Amniotic epithelial cell (primary cell): ENCODE measurements around the gene DZANK1.
"Not testable (repeated sequence)": the region's sequence is repeated elsewhere in the genome, so short reads cannot be mapped to it uniquely, and the experiment has no call there.

Experiments
- DNase-seq: peaks from one replicate; pipeline ENCODE4 v3.0.0-alpha.2; 2010; ENCODE audit warnings: low read depth

DZANK1 gene

DNA sequence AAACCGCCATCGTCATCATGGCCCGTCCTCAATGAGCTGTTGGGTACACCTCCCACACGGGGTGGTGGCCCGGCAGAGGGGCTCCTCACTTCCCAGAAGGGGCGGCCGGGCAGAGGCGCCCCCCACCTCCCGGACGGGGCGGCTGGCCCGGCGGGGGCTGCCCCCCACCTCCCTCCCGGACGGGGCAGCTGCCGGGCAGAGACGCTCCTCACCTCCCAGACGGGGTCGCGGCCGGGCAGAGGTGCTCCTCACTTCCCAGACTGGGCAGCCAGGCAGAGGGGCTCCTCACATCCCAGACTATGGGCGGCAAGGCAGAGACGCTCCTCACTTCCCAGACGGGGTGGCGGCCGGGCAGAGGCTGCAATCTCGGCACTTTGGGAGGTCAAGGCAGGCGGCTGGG, 91.3 kb downstream of the DZANK1 start:
- not testable (repeated sequence) for DNase-seq

DNA sequence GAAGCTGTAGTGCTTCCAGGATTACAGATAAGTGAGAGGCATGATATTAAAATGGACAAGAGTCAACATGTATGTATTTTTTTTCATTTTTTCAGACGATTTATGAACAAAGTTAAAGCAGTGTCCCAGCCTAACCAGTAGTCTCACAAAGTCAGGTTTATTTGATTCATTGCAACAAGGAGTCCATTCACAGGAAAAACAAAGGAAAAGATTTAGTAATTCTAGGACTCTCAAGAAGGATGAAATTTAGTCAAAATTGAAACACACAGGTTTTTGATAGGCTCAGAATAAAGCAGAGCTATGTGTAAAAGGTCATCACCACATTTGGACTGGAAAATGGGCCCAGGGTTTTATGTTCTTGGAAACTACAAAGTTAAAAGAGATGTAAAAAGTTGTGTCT, 94.5 kb downstream of the DZANK1 start:
- DNase-seq, result no peak

GRCh38 chr20:18364768-18365167, 102.1 kb downstream of the DZANK1 start:
- DNase-seq, result no peak

DNA sequence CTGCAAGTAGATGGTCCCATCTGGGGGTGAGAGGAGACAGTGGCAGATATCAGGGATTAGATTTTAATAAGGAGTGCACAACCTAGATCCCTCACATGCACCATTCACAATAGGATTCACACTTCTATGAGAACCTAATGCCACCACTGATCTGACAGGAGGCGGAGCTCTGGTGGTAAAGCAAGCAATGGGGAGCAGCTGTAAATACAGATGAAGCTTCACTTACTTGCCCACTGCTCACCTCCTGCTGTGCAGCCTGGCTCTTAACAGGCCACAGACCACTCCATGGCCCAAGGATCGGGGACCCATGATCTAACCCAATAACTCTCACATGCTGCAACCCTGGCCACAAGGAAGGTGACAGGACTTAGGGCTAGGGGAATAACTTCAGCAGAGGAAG, 103.1 kb downstream of the DZANK1 start:
- DNase-seq, result no peak

DNA sequence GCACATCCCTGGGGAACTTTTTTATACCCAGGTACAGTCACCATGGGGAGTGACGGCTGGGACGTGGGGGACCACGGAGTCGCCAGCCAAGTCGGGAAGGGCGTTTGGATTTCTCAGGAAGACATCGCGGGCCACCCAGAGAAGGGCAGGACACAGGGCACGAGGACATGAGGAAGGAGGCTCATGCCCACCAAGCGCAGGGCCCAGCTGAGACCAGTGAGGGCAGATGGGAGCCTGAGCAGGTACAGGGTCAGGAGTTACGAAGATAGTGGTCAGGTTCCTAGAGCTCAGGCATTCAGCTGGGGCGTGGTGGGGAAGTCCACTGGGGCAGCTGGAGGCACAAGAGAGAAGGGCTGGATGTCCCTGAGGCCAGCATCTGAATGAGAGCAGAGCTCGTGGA, 103.9 kb downstream of the DZANK1 start:
- DNase-seq, result no peak

GRCh38 chr20:18361678-18362077, 105.2 kb downstream of the DZANK1 start:
- no peak for DNase-seq

DNA sequence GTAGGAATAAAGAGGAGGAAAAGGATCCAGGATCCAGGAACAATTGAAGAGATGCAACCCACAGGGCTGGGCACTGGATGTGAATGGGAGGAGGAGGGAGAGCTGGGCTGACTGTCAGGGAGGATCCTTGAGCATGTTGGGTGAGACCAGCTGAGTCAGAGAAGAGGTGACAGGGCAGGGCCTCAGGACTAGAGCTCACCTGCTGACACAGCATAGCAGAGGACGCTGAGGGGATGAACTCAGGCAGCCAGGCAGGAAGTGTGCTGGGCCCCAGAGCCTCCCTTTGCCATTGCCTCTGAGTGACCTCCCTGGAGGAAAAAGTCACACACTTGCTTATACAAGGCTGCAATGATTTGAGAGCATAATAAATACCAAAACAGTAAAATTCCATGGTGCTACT, 106.2 kb downstream of the DZANK1 start:
- DNase-seq, result no peak

DNA sequence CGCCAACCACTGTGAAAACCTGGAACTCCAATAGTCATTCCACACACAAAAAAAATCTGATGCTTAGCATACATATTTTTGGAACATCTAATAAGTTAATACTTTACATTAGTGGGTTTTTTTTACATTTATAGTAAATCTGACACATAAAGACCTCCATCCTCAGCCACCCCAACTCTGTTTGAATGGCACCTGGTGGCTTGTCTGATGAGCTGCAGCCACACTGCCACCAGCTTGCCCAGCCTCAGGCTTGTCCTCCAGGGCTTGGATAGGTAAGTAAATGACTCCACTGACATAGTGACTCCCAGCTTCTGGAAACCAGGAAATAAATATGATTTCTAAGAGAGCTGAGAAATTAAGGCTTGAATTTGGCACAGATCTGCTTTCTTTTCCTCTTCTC, 107.0 kb downstream of the DZANK1 start:
- DNase-seq, result no peak

GRCh38 chr20:18349749-18350148, 117.1 kb downstream of the DZANK1 start:
- DNase-seq, result not testable (repeated sequence)
